WI38 (cell line): Measurements from ENCODE around the gene PIGX.
"Not testable (repeated sequence)": the region's sequence is repeated elsewhere in the genome, so short reads cannot be mapped to it uniquely, and the experiment has no call there.

Source experiments
- H3K4me3 ChIP-seq: 2 replicates; pipeline ENCODE4 v1.5.1; 2011; ENCODE audit warnings: low read depth, mild to moderate bottlenecking, control low read depth, low read length
- TF ChIP-seq, protein P1 (sequence below): IDR thresholded peaks from 2 replicates; pipeline ENCODE4 v1.5.1; 2012; ENCODE audit warnings: low read depth, mild to moderate bottlenecking, control low read depth, low read length

PIGX gene

DNA sequence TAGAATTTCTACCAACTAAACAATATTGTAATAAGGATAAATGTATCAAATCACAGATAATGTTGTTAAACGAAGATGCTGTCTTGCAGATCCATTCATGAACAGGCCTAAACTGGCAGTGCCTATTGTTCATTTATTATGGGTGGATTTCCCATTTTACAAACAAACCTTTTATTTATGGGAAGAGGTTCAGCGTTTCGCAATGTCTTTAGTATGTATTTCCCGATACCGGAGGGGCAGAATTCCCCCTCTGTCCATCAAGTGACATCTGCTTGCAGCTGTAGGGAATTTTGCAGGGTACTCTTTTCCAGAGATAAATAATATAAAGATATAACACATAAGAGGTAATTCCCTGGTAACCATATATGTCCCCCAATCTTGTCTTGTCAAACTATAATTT, 5.8 kb upstream of the PIGX start:
- no peak overlapping the region for H3K4me3 ChIP-seq
- TF ChIP-seq, protein P1, sequence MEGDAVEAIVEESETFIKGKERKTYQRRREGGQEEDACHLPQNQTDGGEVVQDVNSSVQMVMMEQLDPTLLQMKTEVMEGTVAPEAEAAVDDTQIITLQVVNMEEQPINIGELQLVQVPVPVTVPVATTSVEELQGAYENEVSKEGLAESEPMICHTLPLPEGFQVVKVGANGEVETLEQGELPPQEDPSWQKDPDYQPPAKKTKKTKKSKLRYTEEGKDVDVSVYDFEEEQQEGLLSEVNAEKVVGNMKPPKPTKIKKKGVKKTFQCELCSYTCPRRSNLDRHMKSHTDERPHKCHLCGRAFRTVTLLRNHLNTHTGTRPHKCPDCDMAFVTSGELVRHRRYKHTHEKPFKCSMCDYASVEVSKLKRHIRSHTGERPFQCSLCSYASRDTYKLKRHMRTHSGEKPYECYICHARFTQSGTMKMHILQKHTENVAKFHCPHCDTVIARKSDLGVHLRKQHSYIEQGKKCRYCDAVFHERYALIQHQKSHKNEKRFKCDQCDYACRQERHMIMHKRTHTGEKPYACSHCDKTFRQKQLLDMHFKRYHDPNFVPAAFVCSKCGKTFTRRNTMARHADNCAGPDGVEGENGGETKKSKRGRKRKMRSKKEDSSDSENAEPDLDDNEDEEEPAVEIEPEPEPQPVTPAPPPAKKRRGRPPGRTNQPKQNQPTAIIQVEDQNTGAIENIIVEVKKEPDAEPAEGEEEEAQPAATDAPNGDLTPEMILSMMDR: no peak

DNA sequence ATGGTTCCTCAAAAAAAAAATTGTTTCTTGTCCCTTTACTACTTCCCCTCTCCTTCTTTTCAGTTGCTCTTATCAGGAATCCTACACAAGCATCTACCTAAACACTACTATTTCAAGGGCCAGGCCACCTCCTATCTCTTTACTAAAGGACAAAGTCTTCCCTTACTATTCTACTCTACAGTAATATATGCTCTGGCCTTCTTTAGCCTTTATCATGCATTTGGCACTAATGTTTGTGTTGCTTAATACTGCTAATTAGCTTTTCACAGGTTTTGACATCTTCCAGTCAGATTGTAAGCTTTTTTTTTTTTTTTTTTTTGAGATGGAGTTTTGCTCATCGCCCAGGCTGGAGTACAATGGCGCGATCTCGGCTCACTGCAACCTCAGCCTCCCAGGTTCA, 5.4 kb upstream of the PIGX start:
- no peak overlapping the region for H3K4me3 ChIP-seq
- TF ChIP-seq, protein P1: no peak

DNA sequence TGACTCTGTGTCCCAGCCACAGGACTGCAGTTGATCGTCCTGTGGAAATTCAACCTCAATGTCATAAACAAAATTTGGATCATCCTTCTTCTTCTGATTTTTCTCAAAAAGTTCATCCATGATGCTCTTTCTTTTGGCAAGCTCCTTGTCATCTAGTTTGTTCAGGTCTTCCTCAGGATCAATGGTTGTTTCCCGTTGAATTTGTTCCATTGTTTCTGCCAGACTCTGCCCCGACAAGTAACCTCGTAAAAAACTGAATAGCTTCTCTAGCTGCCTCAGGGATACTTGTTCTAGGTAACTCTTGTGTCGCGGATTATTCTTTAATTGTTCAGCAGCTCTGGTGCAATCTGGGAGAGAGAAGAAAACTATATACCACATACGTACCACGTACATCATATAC, 4.6 kb upstream of the PIGX start:
- TF ChIP-seq, protein P1: no peak
- H3K4me3 ChIP-seq: no peak overlapping the region

DNA sequence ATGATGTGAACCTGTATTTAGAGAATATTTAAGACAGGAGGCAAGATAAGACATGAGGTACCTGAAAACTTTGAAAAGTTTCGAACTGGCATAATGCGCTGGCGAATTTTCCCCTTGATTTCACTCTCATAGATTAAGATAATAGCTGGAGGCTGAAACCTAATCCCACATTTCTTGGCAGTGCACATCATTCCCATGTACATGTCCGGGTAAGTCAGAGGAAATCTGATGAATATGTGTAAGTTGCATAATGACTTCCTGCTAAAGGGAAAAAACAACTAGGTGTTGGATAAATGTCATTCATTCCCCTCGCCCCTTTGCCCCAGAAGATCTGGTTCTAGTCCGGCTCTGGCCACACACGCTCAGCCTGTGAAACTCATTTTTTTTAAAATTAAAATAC, 3.7 kb upstream of the PIGX start:
- no peak overlapping the region for H3K4me3 ChIP-seq
- TF ChIP-seq, protein P1: no peak

DNA sequence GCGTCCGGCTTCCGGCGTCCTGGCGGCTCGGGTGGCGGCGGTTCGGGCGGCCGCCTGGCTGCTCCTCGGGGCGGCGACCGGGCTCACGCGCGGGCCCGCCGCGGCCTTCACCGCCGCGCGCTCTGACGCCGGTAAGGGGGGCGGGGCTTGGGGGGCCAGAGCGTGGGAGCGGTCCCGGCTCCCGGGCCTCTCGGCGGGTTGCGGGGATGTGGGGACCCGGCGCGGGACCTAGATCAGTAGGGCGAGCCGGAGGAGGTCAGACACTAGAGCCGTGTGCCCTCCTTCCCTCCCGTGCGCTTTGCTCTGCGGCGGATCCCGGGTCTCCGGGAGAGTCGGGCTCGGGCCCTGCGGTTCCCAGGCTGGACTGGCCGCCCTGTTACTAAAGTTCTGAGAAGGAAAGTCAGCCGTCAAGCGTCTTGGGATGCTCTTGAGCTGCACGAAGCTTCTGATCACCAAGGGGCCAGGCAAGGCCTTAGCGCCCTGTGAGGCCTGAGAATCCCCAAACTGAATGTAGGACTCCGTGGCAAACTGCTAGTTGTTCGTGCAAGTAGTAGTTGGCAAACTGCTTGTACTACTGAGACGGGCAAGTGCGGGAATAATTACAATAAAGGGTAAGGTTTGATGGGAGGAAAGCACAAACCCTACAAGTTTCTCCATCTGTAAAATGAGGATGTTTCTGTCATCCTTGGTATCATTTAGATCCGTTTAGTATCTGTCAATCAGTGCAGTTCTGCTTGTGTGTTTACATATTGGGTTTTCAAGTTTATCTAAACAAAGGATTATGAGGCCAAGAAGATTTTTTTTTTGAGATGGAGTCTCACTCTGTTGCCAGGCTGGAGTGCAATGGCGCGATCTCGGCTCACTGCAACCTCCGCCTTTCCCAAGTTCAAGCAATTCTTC, 587 bp downstream of the PIGX start:
- TF ChIP-seq, protein P1: no peak
- H3K4me3 ChIP-seq: peak overlapping the region; percentile 81

DNA sequence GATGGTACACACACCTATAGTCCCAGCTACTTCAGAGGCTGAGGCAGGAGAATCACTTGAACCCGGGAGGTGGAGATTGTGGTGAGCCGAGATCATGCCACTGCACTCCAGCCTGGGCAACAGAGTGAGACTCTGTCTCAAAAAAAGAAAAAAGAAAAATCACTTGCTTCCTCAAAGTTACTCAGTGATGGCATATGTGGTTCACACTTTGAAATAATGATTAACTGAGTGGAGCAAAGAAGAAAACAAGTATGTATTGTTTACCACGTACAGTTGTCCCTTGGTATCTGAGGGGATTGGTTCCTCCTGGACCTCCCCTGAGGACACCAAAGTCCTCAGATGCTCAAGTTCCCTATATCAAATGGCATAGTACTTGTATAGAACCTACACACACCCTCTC, 5.0 kb downstream of the PIGX start:
- H3K4me3 ChIP-seq: not testable (repeated sequence)

DNA sequence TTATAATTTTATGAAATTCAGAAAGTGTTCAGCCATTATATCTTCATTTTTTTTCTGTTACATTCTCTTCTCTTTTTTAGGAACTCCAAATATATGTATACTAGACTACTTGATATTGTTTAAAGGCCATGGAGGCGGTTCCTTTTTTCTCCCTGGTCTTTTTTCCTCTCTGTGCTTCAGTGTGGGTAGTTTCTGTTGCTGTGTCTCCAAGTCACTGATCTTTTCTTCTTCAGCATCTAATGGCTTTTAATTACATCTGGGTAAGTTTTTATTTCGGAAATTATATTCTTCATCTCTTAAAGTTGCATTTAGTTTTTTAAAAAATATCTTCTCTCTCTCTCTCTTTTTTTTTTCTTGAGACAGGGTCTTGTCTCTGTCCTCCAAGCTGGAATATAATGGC, 8.9 kb downstream of the PIGX start:
- H3K4me3 ChIP-seq: no peak overlapping the region
- TF ChIP-seq, protein P1: no peak
